Body of pancreas (tissue), 4 donors: ENCODE results near the gene HOXC6.

Source experiments
- POLR2A ChIP-seq, 3 donors: fragments of 450-650 bp; IDR thresholded peaks; one replicate each; pipeline ENCODE4 v1.6.1; 2016; ENCODE audit warnings: antibody characterized with exemption in 3 of 3, mild to moderate bottlenecking in 2 of 3
- TF ChIP-seq, protein P1 (sequence below), 7 experiments: fragments of 450-650 bp in 4 of 7; fragments of 200-600 bp in 3 of 7; sonication (generic) in 3 of 7; IDR thresholded peaks; one replicate each; pipeline ENCODE4 v1.5.1; 2016 to 2019; ENCODE audit warnings: antibody characterized with exemption in 7 of 7

DNA sequence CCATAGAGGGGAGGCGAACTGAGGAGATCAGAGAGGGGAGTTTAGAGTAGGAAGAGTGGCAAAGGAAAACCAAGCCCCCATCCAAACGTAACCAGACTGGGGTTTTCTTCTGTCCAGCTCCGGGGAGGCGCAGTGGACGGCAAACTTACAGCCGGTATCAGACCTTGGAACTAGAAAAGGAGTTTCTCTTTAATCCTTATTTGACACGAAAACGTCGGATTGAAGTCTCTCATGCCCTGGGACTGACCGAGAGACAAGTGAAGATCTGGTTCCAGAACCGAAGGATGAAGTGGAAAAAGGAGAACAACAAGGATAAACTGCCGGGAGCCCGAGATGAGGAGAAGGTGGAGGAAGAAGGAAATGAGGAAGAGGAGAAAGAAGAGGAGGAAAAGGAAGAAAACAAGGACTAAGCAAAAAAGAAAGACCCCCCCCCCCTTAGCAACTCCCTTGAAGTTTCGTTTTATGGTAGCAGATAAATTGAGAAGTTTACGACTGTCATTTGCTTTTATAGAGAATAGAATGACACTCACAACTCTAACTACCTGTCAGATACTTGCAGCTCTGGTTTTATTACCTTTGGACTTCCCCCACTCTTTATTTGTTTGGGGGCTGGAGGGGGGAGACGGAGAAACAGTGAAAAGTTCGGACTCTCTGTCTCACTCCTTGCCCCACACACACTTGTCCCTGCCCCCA, 17.1 kb upstream of the HOXC6 start:
- no peak for TF ChIP-seq POLR2A (IDR thresholded peaks at IDR 0.05)
- TF ChIP-seq, protein P1, sequence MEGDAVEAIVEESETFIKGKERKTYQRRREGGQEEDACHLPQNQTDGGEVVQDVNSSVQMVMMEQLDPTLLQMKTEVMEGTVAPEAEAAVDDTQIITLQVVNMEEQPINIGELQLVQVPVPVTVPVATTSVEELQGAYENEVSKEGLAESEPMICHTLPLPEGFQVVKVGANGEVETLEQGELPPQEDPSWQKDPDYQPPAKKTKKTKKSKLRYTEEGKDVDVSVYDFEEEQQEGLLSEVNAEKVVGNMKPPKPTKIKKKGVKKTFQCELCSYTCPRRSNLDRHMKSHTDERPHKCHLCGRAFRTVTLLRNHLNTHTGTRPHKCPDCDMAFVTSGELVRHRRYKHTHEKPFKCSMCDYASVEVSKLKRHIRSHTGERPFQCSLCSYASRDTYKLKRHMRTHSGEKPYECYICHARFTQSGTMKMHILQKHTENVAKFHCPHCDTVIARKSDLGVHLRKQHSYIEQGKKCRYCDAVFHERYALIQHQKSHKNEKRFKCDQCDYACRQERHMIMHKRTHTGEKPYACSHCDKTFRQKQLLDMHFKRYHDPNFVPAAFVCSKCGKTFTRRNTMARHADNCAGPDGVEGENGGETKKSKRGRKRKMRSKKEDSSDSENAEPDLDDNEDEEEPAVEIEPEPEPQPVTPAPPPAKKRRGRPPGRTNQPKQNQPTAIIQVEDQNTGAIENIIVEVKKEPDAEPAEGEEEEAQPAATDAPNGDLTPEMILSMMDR (IDR thresholded peaks at IDR 0.05): no peak
